Fibroblast of villous mesenchyme (primary cell): ENCODE measurements around the gene TMC8. TPM values are rescaled to one million over a fixed set of nuclear protein-coding genes. Genes with fewer than 3 reads are reported as not detected.
"Not testable (repeated sequence)": the region's sequence is repeated elsewhere in the genome, so short reads cannot be mapped to it uniquely, and the experiment has no call there.

Experiments
- DNase-seq: peaks from one replicate; pipeline ENCODE4 v3.0.0-alpha.2; 2010; ENCODE audit warnings: low read depth
- H3K4me3 ChIP-seq: 2 replicates; pipeline ENCODE4 v1.5.1; 2011; ENCODE audit warnings: low read depth, mild to moderate bottlenecking, low read length
- CTCF ChIP-seq: IDR thresholded peaks from 2 replicates; pipeline ENCODE4 v1.5.1; 2012; ENCODE audit warnings: low read depth, mild to moderate bottlenecking, low read length; ENCODE audit not compliant: insufficient read depth
- total RNA-seq: library from RNA; depleted of rRNA; stranded (reverse); fragments of >200 nt; gene quantifications from 2 replicates; pipeline ENCODE4 v1.2.3, GENCODE V29; 2012

TMC8 gene
- total RNA-seq, 1 donor: not detected

- no peak for TF ChIP-seq CTCF
- no peak overlapping the region for H3K4me3 ChIP-seq
- no peak for DNase-seq
These were observed 16.5 kb upstream of the TMC8 start for GRCh38 chr17:78113804-78114785.

DNA sequence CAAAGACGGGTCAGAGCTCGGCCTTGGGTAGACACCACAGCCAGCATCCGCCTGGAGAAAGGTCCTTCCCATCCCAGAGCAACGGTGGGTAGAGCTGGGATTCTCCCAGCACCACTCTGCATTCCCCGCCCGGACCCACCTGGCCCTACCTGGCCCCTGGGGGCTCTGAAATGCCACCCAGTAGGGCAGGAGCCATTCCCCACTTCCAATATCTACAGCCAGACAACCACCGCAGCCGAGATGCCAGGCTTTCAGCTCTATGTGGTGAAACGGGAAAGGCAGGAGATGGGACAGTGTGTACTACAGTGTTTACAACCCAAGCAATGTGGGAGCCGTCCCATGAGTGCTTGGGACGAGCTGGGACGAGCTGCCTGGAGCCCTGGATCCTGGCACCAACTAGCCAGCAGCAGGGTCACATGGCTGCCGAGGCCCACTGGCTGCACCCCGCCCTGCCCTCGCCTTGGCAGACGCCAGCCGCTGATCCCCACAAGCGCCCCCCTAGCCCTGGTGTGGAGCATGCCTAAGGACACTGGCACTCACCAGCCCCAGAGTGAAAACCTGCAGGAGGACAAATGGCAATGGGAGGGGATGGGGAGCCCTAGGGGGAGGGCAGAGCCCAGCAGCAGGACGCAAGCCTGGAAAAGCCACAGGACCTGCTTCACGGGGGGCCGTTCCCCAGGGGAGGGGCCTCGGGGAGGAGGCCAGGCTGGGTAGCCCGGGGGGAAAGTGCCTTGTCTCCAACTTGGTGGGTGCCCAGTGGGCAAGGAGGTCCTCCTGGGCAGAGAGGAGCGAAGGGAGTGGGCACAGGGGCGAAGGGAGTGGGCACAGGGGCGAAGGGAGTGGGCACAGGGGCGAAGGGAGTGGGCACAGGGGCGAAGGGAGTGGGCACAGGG is 15.5 kb upstream of the TMC8 start:
- no peak overlapping the region for H3K4me3 ChIP-seq
- DNase-seq: no peak
- TF ChIP-seq CTCF: no peak

DNA sequence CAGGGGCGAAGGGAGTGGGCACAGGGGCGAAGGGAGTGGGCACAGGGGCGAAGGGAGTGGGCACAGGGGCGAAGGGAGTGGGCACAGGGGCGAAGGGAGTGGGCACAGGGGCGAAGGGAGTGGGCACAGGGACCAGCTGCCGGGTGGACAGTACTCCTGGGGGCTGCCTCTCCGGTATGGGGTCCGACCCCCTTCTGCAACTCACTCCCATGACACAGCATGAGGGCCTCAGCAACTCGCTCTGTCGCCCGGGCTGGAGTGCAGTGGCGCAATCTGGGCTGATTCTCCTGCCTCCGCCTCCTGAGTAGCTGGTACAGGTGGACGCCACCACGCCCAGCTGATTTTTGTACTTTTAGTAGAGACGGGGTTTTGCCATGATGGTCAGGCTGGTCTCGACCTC is 14.8 kb upstream of the TMC8 start:
- not testable (repeated sequence) for H3K4me3 ChIP-seq, DNase-seq

- no peak for DNase-seq
- no peak for TF ChIP-seq CTCF
- no peak overlapping the region for H3K4me3 ChIP-seq
These were observed 14.2 kb upstream of the TMC8 start for GRCh38 chr17:78116411-78116810.

GRCh38 chr17:78117027-78117981 is 13.3 kb upstream of the TMC8 start:
- H3K4me3 ChIP-seq: no peak overlapping the region
- peak; percentile 31 for TF ChIP-seq CTCF
- DNase-seq: no peak

GRCh38 chr17:78118801-78119241 is 11.8 kb upstream of the TMC8 start:
- H3K4me3 ChIP-seq: no peak overlapping the region
- no peak for TF ChIP-seq CTCF
- DNase-seq: no peak
